Cardiac fibroblast (primary cell): ENCODE results near the gene EIF3K.

ENCODE experiments used
- DNase-seq, 2 donors: peaks; one replicate each; pipeline versions ENCODE4 v3.0.0 to v3.0.0-alpha.2; 2010; ENCODE audit warnings: low read depth in 2 of 2
- H3K4me3 ChIP-seq, 2 donors: replicated peaks in 1 of 2; 1 replicate in 1 of 2; 2 replicates in 1 of 2; pipeline ENCODE4 v1.5.1; 2011; ENCODE audit warnings: low read depth in 2 of 2, low read length in 2 of 2, mild to moderate bottlenecking in 2 of 2, moderate library complexity in 1 of 2
- TF ChIP-seq, protein P1 (sequence below): IDR thresholded peaks from one replicate; pipeline ENCODE4 v1.5.1; 2011; ENCODE audit warnings: low read depth, mild to moderate bottlenecking, low read length, inconsistent platforms

EIF3K gene

DNA sequence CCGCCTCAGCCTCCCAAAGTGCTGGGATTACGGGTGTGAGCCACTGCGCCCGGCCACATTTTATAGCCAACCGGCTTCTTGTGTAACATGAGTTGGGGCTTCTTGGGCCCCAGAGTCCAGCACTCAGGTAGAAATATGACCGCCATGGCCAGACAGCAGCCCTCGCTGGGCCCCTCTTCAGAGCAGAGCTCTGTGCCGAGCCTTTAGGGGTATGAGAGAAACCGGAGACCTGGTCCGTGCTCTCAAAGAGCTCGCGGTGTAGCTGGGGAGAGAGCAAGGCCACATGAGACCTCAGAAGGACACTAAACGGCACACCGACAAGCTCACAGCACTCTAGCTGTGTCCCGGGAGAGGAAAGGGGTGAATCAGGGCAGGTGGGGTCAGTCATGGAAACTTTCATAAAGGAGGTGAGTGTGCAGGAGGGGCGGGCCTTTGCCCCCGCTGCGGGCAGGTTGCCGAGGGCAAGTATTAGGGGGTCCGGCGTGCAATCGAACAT is 44.2 kb downstream of the EIF3K start:
- no peak overlapping the region for H3K4me3 ChIP-seq
- DNase-seq: no peak
- TF ChIP-seq, protein P1, sequence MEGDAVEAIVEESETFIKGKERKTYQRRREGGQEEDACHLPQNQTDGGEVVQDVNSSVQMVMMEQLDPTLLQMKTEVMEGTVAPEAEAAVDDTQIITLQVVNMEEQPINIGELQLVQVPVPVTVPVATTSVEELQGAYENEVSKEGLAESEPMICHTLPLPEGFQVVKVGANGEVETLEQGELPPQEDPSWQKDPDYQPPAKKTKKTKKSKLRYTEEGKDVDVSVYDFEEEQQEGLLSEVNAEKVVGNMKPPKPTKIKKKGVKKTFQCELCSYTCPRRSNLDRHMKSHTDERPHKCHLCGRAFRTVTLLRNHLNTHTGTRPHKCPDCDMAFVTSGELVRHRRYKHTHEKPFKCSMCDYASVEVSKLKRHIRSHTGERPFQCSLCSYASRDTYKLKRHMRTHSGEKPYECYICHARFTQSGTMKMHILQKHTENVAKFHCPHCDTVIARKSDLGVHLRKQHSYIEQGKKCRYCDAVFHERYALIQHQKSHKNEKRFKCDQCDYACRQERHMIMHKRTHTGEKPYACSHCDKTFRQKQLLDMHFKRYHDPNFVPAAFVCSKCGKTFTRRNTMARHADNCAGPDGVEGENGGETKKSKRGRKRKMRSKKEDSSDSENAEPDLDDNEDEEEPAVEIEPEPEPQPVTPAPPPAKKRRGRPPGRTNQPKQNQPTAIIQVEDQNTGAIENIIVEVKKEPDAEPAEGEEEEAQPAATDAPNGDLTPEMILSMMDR: no peak

DNA sequence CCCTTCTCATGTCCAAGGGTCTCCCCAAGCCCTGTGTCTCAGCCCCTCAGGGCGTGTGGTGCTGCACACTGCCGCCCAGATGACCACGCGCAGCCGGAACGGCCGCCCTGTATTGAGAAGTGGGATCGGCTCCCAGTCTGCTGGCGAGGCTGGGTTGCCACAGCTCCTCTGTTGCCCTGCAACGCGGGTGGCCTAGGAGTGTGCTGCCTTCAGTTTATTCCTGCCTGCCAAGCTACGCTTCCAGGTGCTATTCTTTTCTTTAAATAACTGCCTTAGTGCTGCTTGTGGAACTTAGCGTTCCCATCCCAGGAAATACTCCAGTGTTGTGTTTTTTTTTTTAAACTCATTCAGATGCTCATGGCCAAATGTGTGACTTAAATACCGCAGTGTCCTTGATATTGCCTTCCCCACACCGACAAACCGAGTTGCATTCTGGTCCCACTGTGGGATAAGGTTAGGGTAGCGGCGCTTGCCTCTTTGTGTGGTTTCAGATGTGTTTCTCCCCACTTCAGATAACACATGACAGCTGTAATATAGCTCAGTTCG is 45.0 kb downstream of the EIF3K start:
- no peak for DNase-seq
- H3K4me3 ChIP-seq: no peak overlapping the region
- TF ChIP-seq, protein P1: no peak

DNA sequence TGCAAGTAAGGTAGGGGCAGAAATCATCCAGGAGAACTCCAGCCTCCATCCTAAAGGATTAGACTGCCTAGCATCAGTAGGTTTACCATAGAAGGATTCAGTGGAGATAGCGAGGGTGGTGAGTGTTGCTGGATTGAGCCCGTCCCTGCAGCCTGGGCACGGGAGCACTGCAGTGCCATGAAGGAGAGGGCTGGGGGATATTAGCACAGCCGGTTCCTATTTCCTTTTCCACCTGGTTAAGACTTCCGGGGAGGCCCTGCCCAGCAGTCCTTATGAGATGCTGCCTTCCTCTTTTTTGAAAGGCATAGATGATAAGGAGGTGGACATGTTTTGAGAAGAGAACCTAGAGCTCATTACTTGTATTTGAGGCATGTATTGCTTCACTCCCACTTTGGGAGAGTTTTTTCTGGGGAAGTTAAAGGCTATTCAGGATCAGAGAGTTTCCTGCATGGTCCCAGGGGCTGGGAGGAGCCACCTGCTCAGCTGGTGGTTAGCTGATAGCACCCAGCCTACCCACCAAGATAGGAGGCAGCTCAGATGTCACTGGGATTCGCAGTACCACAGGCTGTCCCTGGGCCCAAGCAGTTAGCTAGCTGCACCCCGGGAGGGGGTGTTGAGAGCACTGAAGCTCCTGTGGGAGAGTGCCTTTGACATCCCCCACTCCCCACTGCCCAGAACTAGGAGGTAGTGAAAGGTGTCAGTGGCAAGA is 45.7 kb downstream of the EIF3K start:
- TF ChIP-seq, protein P1: no peak
- H3K4me3 ChIP-seq: no peak overlapping the region
- no peak for DNase-seq

DNA sequence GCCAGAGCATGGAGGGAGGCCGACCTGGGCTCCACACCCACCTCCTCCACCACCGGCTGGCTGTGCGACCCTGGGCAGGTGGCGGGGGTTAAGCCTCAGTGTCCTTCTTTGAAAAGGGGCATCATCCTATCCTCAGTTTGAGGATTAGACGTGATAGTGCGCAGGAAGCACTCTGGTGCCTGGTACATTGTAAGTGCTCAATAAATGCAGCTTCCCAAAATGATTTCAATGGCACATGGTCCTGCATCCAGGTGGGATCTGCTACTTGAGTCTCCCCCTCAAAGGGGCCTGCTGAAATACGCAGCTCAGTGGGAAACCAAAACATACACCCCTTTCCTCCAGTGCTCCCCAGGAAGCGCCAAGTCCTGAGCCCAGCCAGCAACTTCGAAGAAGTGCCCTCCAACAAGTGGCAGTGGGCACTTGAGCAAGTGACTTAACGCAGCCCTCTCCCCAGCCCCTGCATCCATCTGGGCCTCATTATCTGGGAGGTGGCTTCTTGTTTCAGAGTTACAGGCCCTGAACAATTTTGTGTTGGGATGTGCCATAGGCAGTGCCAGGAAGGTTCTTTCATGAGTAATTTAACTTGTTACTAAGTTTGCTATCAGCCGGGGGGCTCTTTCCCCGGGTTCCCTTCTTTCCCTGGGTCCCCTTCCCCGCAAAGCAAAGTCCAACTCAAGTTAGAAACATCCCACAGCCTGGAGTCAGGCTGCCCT is 46.4 kb downstream of the EIF3K start:
- DNase-seq: no peak
- TF ChIP-seq, protein P1: no peak
- H3K4me3 ChIP-seq: no peak overlapping the region

DNA sequence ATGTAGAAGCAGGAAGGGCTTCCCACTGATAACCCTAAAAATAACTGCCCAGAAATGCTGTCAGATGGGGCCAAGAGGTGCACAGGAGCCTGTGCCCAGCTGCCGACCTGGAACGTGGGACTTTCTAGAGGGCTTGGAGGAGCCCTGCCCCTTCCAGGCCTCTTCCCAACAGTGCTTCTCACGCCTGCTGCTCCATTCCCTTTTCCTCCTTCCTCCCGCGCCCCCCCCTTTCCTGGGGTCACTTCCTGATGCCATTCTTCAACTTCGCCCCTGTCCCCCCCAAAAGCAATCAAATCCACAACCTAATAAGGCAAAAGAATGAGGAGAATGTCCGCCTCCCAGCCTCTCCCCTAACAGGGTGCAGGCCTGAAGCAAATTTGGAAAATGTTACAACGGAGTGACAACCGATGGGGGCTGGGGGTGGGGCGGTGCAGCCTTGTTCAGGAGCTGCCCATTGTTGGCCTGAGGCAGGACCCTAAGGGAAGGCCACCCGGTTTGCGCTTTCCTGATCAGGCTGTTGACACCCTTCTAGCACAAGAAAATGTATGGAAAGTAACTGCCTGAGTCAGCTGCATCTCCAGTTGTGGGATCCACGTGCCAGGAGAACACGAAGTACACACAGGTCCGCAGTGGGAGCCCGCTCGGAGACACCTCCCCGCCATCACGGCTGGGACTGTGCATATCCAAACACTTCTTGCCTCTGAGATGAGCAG is 47.1 kb downstream of the EIF3K start:
- TF ChIP-seq, protein P1: no peak
- no peak overlapping the region for H3K4me3 ChIP-seq
- DNase-seq: peak; percentile 67 to 89

DNA sequence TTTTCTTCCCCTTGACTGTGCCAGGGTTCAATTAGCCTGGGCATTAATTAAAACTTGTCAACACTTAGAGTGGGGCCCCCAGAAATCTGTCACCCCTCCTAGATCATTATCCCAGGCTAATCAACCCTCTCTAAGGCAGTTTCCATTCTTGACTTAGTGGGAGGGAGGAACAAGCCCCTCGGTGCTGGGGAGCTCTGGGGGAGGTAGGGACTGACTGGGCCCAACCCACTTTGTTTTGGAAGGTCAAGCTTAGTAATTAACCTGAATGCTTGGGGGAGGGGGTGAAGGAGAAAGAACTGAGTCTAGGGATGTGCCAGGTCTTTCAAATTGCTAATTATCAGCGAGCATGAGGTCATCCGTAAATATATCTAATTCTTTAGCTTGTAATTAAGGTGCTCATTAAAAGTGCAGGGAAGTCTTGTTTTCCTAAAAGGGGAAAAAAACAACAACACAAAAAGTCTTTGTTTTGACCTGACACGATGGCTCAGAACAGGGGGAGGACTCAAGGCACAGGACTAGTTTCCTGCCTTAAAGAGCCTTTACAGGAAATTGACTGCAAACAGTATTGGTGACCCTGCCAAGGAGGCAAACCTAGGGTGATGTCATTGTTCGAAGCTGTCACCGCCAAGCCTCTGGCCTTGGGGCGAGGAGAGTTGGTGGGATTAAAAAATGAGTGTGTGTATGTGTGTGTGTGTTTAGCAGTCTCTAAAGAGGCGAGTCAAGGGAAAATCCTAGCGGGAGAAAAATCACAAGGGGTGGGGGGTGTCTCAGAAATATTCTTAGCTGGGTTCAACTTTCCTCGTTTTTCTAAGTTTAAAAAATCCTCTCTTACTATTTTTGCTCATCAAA is 47.9 kb downstream of the EIF3K start:
- TF ChIP-seq, protein P1: no peak
- no peak overlapping the region for H3K4me3 ChIP-seq
- peak; percentile 85 to 88 for DNase-seq
